Non-pigmented ciliary epithelial cell (primary cell): Measurements from ENCODE around the gene NFIB.

Experiments
- DNase-seq: peaks from one replicate; pipeline ENCODE4 v3.0.0-alpha.2; 2010; ENCODE audit warnings: low read depth

The NFIB gene

GRCh38 chr9:14306672-14307660 lies 7.0 kb downstream of the NFIB start:
- no peak for DNase-seq

GRCh38 chr9:14306188-14306587 lies 7.8 kb downstream of the NFIB start:
- no peak for DNase-seq

- no peak for DNase-seq
Observed at GRCh38 chr9:14304259-14304658, 9.7 kb downstream of the NFIB start.

GRCh38 chr9:14303521-14303920 lies 10.4 kb downstream of the NFIB start:
- no peak for DNase-seq

GRCh38 chr9:14303100-14303499 lies 10.8 kb downstream of the NFIB start:
- no peak for DNase-seq

GRCh38 chr9:14302405-14302804 lies 11.5 kb downstream of the NFIB start:
- DNase-seq: no peak

- DNase-seq: no peak
Observed at GRCh38 chr9:14301583-14302021, 12.3 kb downstream of the NFIB start.

GRCh38 chr9:14301006-14301405 lies 12.9 kb downstream of the NFIB start:
- no peak for DNase-seq

- DNase-seq: no peak
Observed at GRCh38 chr9:14300588-14300987, 13.4 kb downstream of the NFIB start.

- DNase-seq: no peak
Observed at GRCh38 chr9:14300040-14300439, 13.9 kb downstream of the NFIB start.

- DNase-seq: no peak
Observed at GRCh38 chr9:14298601-14299022, 15.3 kb downstream of the NFIB start.

GRCh38 chr9:14296495-14297113 lies 17.3 kb downstream of the NFIB start:
- no peak for DNase-seq

GRCh38 chr9:14294659-14295058 lies 19.3 kb downstream of the NFIB start:
- DNase-seq: no peak

GRCh38 chr9:14293801-14294200 lies 20.1 kb downstream of the NFIB start:
- no peak for DNase-seq

GRCh38 chr9:14292181-14292739 lies 21.7 kb downstream of the NFIB start:
- DNase-seq: no peak

- DNase-seq: no peak
Observed at GRCh38 chr9:14289916-14290315, 24.0 kb downstream of the NFIB start.

GRCh38 chr9:14288433-14288832 lies 25.5 kb downstream of the NFIB start:
- DNase-seq: no peak

- no peak for DNase-seq
Observed at GRCh38 chr9:14286121-14286520, 27.8 kb downstream of the NFIB start.

- DNase-seq: no peak
Observed at GRCh38 chr9:14283276-14283675, 30.7 kb downstream of the NFIB start.

- no peak for DNase-seq
Observed at GRCh38 chr9:14281876-14282275, 32.1 kb downstream of the NFIB start.

- no peak for DNase-seq
Observed at GRCh38 chr9:14281136-14281795, 32.7 kb downstream of the NFIB start.

- DNase-seq: no peak
Observed at GRCh38 chr9:14279671-14280070, 34.3 kb downstream of the NFIB start.
